HCT116 (cell line): ENCODE measurements around the gene MINDY1. TPM values are rescaled to one million over a fixed set of nuclear protein-coding genes. Genes with fewer than 3 reads are reported as not detected.

Experiments used
- ATAC-seq: fragments of 200-7000 bp; cut with Tn5 transposase; 2 replicates; pipeline ENCODE4 v1.9.1; 2020; ENCODE audit warnings: mild to moderate bottlenecking, moderate library complexity
- BruUV-seq: library from RNA; stranded (reverse); fragments of 400-500 nt; replicated peaks from 2 replicates; lab custom pipeline; 2021; lab: Mats Ljungman, UMichigan
- CTCF ChIA-PET: fragments of 300-600 bp; sonication (Branson Sonifier 250); formaldehyde crosslinking; loops from one replicate; lab custom pipeline; 2021; ENCODE audit warnings: antibody characterized with exemption; lab: Charles Lee
- POLR2A ChIA-PET: fragments of 300-600, 350-600 bp; sonication (Branson Sonifier 250); formaldehyde crosslinking; loops from one replicate; lab custom pipeline; 2021; ENCODE audit warnings: antibody characterized with exemption; lab: Charles Lee
- RAD21 ChIA-PET, 2 experiments: fragments of 300-600 bp; sonication (Branson Sonifier 250); formaldehyde crosslinking; loops; one replicate each; lab custom pipeline; 2023; ENCODE audit warnings: low total read pairs in 2 of 2; ENCODE audit not compliant: uncharacterized antibody in 2 of 2, unreplicated experiment in 2 of 2, low non-redundant PET in 1 of 2; lab: Charles Lee
- DNase-seq: peaks from one replicate; pipeline ENCODE4 v3.0.0-alpha.2; 2010; ENCODE audit warnings: low read depth, low spot score
- H2AFZ ChIP-seq: fragments of 200-600 bp; shearing (Covaris generic), sonication (generic); 2 replicates; pipeline ENCODE4 v1.6.1; 2017; ENCODE audit warnings: low read depth, mixed run types, mixed read lengths, antibody characterized with exemption, low read length; ENCODE audit not compliant: poor library complexity, severe bottlenecking
- H3K27ac ChIP-seq: 2 replicates; pipeline ENCODE4 v1.5.1; 2012; ENCODE audit warnings: low read depth, low read length
- H3K27me3 ChIP-seq: fragments of 200-600 bp; sonication (generic); 2 replicates; pipeline ENCODE4 v1.6.1; 2016; ENCODE audit warnings: mixed run types, low read length, mixed read lengths; ENCODE audit not compliant: insufficient read depth
- H3K36me3 ChIP-seq, 2 experiments: fragments of 200-500 bp in 1 of 2; fragments of 200-600 bp in 1 of 2; sonication (Bioruptor generic) in 1 of 2; sonication (generic) in 1 of 2; 2 replicates each; pipeline versions ENCODE4 v1.5.1 to v1.6.1; 2014 to 2016; ENCODE audit warnings: low read length in 2 of 2, inconsistent platforms in 1 of 2, mixed read lengths in 1 of 2, mixed run types in 1 of 2; ENCODE audit not compliant: insufficient read depth in 2 of 2, control insufficient read depth in 1 of 2
- H3K4me1 ChIP-seq, 2 experiments: fragments of 200-600 bp in 1 of 2; sonication (generic) in 1 of 2; 2 replicates each; pipeline versions ENCODE4 v1.5.1 to v1.6.1; 2012 to 2017; ENCODE audit warnings: low read length in 2 of 2, inconsistent platforms in 1 of 2, mild to moderate bottlenecking in 1 of 2, mixed read lengths in 1 of 2, mixed run types in 1 of 2, moderate library complexity in 1 of 2; ENCODE audit not compliant: insufficient read depth in 2 of 2, control insufficient read depth in 1 of 2
- H3K4me2 ChIP-seq: fragments of 200-600 bp; sonication (generic); 2 replicates; pipeline ENCODE4 v1.6.1; 2017; ENCODE audit warnings: mixed run types, low read length, mixed read lengths
- H3K4me3 ChIP-seq, 2 experiments: fragments of 200-600 bp in 1 of 2; sonication (generic) in 1 of 2; replicated peaks in 1 of 2; 2 replicates each; pipeline ENCODE4 v1.5.1; 2011 to 2016; ENCODE audit warnings: low read length in 2 of 2, control low read depth in 1 of 2, low read depth in 1 of 2, mild to moderate bottlenecking in 1 of 2, mixed read lengths in 1 of 2, mixed run types in 1 of 2
- H3K79me2 ChIP-seq: fragments of 200-600 bp; sonication (generic); 2 replicates; pipeline ENCODE4 v1.6.1; 2017; ENCODE audit warnings: mild to moderate bottlenecking, mixed run types, low read length, moderate library complexity, mixed read lengths; ENCODE audit not compliant: insufficient read depth
- H3K9ac ChIP-seq: fragments of 200-600 bp; sonication (generic); 2 replicates; pipeline ENCODE4 v1.6.1; 2016; ENCODE audit warnings: low read length, mixed read lengths
- H3K9me2 ChIP-seq: fragments of 200-600 bp; sonication (generic), shearing (Covaris generic); 2 replicates; pipeline ENCODE4 v1.6.1; 2017; ENCODE audit warnings: mixed run types, mild to moderate bottlenecking, moderate library complexity; ENCODE audit not compliant: insufficient read depth
- H3K9me3 ChIP-seq, 2 experiments: fragments of 200-500 bp in 1 of 2; fragments of 200-600 bp in 1 of 2; sonication (Bioruptor generic) in 1 of 2; sonication (generic) in 1 of 2; 2 replicates each; pipeline ENCODE4 v1.6.1; 2014 to 2017; ENCODE audit warnings: low read length in 2 of 2, mixed read lengths in 2 of 2, inconsistent platforms in 1 of 2, low read depth in 1 of 2, mild to moderate bottlenecking in 1 of 2, mixed run types in 1 of 2, moderate library complexity in 1 of 2; ENCODE audit not compliant: control insufficient read depth in 1 of 2, insufficient read depth in 1 of 2
- H4K20me1 ChIP-seq: fragments of 200-600 bp; sonication (generic), shearing (Covaris generic); 2 replicates; pipeline ENCODE4 v1.6.1; 2017; ENCODE audit warnings: mixed run types, mild to moderate bottlenecking, moderate library complexity; ENCODE audit not compliant: insufficient read depth
- ATF3 ChIP-seq: IDR thresholded peaks from 2 replicates; pipeline ENCODE4 v1.6.1; 2012
- CBX3 ChIP-seq: IDR thresholded peaks from 2 replicates; pipeline ENCODE4 v1.6.1; 2012; ENCODE audit warnings: low read depth
- ELF1 ChIP-seq: IDR thresholded peaks from 2 replicates; pipeline ENCODE4 v1.6.1; 2012; ENCODE audit warnings: low read depth, borderline replicate concordance
- FOSL1 ChIP-seq: IDR thresholded peaks from 2 replicates; pipeline ENCODE4 v1.6.1; 2012; ENCODE audit warnings: low read depth
- JUND ChIP-seq: IDR thresholded peaks from 2 replicates; pipeline ENCODE4 v1.6.1; 2012
- MAX ChIP-seq: IDR thresholded peaks from 2 replicates; pipeline ENCODE4 v1.6.1; 2012
- POLR2A ChIP-seq: IDR thresholded peaks from 2 replicates; pipeline ENCODE4 v1.7.0; 2011; ENCODE audit warnings: borderline replicate concordance; ENCODE audit not compliant: insufficient read depth, insufficient read length; ENCODE audit errors: extremely low read depth
- POLR2AphosphoS5 ChIP-seq: IDR thresholded peaks from 2 replicates; pipeline ENCODE4 v1.6.1; 2011; ENCODE audit warnings: mild to moderate bottlenecking, low read depth, low read length, moderate library complexity
- RAD21 ChIP-seq: IDR thresholded peaks from 2 replicates; pipeline ENCODE4 v1.6.1; 2012; ENCODE audit warnings: low read depth, mild to moderate bottlenecking
- REST ChIP-seq: IDR thresholded peaks from 2 replicates; pipeline ENCODE4 v1.6.1; 2012; ENCODE audit warnings: low read depth
- SIN3A ChIP-seq: IDR thresholded peaks from 2 replicates; pipeline ENCODE4 v1.6.1; 2012; ENCODE audit warnings: low read depth
- SP1 ChIP-seq: IDR thresholded peaks from 2 replicates; pipeline ENCODE4 v1.6.1; 2012; ENCODE audit warnings: low read depth
- SRF ChIP-seq: IDR thresholded peaks from 2 replicates; pipeline ENCODE4 v1.6.1; 2012; ENCODE audit warnings: low read depth
- TCF7L2 ChIP-seq: IDR thresholded peaks from 2 replicates; pipeline ENCODE4 v1.7.0; 2011; ENCODE audit warnings: borderline replicate concordance, inconsistent platforms; ENCODE audit not compliant: insufficient read depth, insufficient read length; ENCODE audit errors: extremely low read depth
- YY1 ChIP-seq: IDR thresholded peaks from 2 replicates; pipeline ENCODE4 v1.6.1; 2011; ENCODE audit warnings: low read length, low read depth, moderate library complexity, mild to moderate bottlenecking; ENCODE audit not compliant: insufficient replicate concordance; ENCODE audit errors: extremely low read depth
- ZFX ChIP-seq: fragments of 450-650 bp; IDR thresholded peaks from 2 replicates; pipeline ENCODE4 v1.6.1; 2017
- intact Hi-C: fragments of 100-400 bp; cut with micrococcal nuclease; formaldehyde crosslinking; loops from 2 replicates; pipeline ENCODE4 v1.10.0; 2022
- total RNA-seq: library from RNA; stranded (reverse); gene quantifications from one replicate; pipeline ENCODE4 v1.2.1, GENCODE V29; 2021; ENCODE audit not compliant: unreplicated experiment

The MINDY1 gene
- total RNA-seq, 1 experiment from 2014 or later = 1.2 TPM

- ChIA-PET RAD21 (no interaction called here), CTCF (interaction anchor here (1.0 to 2.5 kb wide), 2 partner anchors 18 to 28 kb away, joined by 3 to 6 read pairs; no protein-coding TSS in a partner anchor), POLR2A (no interaction called here)
- Histone ChIP-seq H3K27me3 (no peaks in the 10 kb centered on the region), H2AFZ (no peak overlapping the region), H3K9me2 (no peaks in the 10 kb centered on the region), H3K4me3 (no peak overlapping the region), H3K4me2 (no peak overlapping the region), H4K20me1 (no peaks in the 10 kb centered on the region), H3K36me3 (no peaks in the 10 kb centered on the region), H3K4me1 (no peaks in the 10 kb centered on the region), H3K9me3 (no peaks in the 10 kb centered on the region), H3K9ac (no peak overlapping the region), H3K79me2 (no peaks in the 10 kb centered on the region), H3K27ac (no peak overlapping the region)
- intact Hi-C loops = no loop called here
- no peak for ATAC-seq
- no peak for DNase-seq
- BruUV-seq = no TSS peak
- TF ChIP-seq MAX (no peak), TCF7L2 (no peak), POLR2AphosphoS5 (no peak), YY1 (no peak), ATF3 (no peak), FOSL1 (no peak), JUND (no peak), ZFX (no peak), REST (no peak), SRF (no peak), ELF1 (no peak), POLR2A (no peak), SP1 (no peak), SIN3A (no peak), CBX3 (no peak), RAD21 (no peak)
These were observed 36.5 kb upstream of the MINDY1 start for GRCh38 chr1:151043163-151043562.
